Measurements from ENCODE around the gene PABPC4L.
"Not testable (repeated sequence)": the region's sequence is repeated elsewhere in the genome, so short reads cannot be mapped to it uniquely, and the experiment has no call there.

The PABPC4L gene

GRCh38 chr4:134201216-134202161, at the start of gene PABPC4L:
PABPC4L (minus strand) TSS chr4:134201789; CDS start chr4:134201019, 770 bp downstream.
- Histone ChIP-seq H3K27ac (peak within 1 kb of the TSS; percentile 48 to 74), H3K4me3 (peak within 1 kb of the TSS; percentile 79)
- TF ChIP-seq CTCF (IDR thresholded peaks at IDR 0.05), result no peak
- DNase-seq (ENCODE audit: low spot score), result peak; percentile 74

- no peak for DNase-seq (ENCODE audit: low spot score)
These were observed 49.7 kb upstream of the PABPC4L start for GRCh38 chr4:134251322-134251721.

GRCh38 chr4:134243742-134244713, 42.4 kb upstream of the PABPC4L start:
- TF ChIP-seq CTCF (IDR thresholded peaks at IDR 0.05), result no peak
- Histone ChIP-seq H3K27ac (no peak overlapping the region), H3K4me3 (no peak overlapping the region)
- no peak for DNase-seq (ENCODE audit: low spot score)

More at GRCh38 chr4:134251322-134251721, 49.7 kb upstream of the PABPC4L start:
- H3K27ac ChIP-seq, result no peak overlapping the region
- no peak for TF ChIP-seq CTCF (IDR thresholded peaks at IDR 0.05)
- no peak overlapping the region for H3K4me3 ChIP-seq

- no peak for DNase-seq (ENCODE audit: low spot score)
- no peak overlapping the region for H3K4me3 ChIP-seq
- TF ChIP-seq CTCF (IDR thresholded peaks at IDR 0.05), result no peak
These were observed 17.5 kb upstream of the PABPC4L start for GRCh38 chr4:134219043-134219442.

GRCh38 chr4:134216411-134216810, 14.8 kb upstream of the PABPC4L start:
- H3K4me3 ChIP-seq, result no peak overlapping the region
- no peak overlapping the region for H3K27ac ChIP-seq
- no peak for DNase-seq (ENCODE audit: low spot score)
- no peak for TF ChIP-seq CTCF (IDR thresholded peaks at IDR 0.05)

More at GRCh38 chr4:134219043-134219442, 17.5 kb upstream of the PABPC4L start:
- no peak overlapping the region for H3K27ac ChIP-seq

- Histone ChIP-seq H3K27ac (no peak overlapping the region), H3K4me3 (no peak overlapping the region)
These were observed 14.2 kb upstream of the PABPC4L start for GRCh38 chr4:134215620-134216344.

GRCh38 chr4:134207955-134208354, 6.4 kb upstream of the PABPC4L start:
- H3K4me3 ChIP-seq; DNase-seq (ENCODE audit: low spot score): not testable (repeated sequence)

More at GRCh38 chr4:134215620-134216344, 14.2 kb upstream of the PABPC4L start:
- no peak for TF ChIP-seq CTCF (IDR thresholded peaks at IDR 0.05)
- DNase-seq (ENCODE audit: low spot score), result no peak

More at GRCh38 chr4:134207955-134208354, 6.4 kb upstream of the PABPC4L start:
- H3K27ac ChIP-seq, result not testable (repeated sequence)
